HUES64 (cell line): ENCODE data around the gene RND1. TPM values are rescaled to one million over a fixed set of nuclear protein-coding genes. Genes with fewer than 3 reads are reported as not detected.
"Not testable (repeated sequence)": the region's sequence is repeated elsewhere in the genome, so short reads cannot be mapped to it uniquely, and the experiment has no call there.

Source experiments
- H3K27ac ChIP-seq: 2 replicates; pipeline ENCODE4 v1.7.0; 2013; ENCODE audit warnings: low read depth, low read length, inconsistent platforms
- H3K27me3 ChIP-seq: 2 replicates; pipeline ENCODE4 v1.6.1; 2013; ENCODE audit warnings: mild to moderate bottlenecking, low read length; ENCODE audit not compliant: insufficient read depth
- H3K36me3 ChIP-seq: 2 replicates; pipeline ENCODE4 v1.6.1; 2013; ENCODE audit warnings: mild to moderate bottlenecking, low read length; ENCODE audit not compliant: insufficient read depth
- H3K4me1 ChIP-seq: 2 replicates; pipeline ENCODE4 v1.6.1; 2013; ENCODE audit warnings: mild to moderate bottlenecking, low read length, moderate library complexity; ENCODE audit not compliant: insufficient read depth
- H3K4me3 ChIP-seq: 2 replicates; pipeline ENCODE4 v1.5.1; 2013; ENCODE audit warnings: mild to moderate bottlenecking, low read length, moderate library complexity
- H3K9ac ChIP-seq: 2 replicates; pipeline ENCODE4 v1.6.1; 2013; ENCODE audit warnings: mild to moderate bottlenecking, low read depth, low read length
- H3K9me3 ChIP-seq: 2 replicates; pipeline ENCODE4 v1.6.1; 2013; ENCODE audit warnings: low read depth, low read length; ENCODE audit not compliant: insufficient read depth
- WGBS: fragments of 150-250, 120-280 bp; methylation state at CpG from one replicate; pipeline ENCODE4 v1.1.7; 2013; ENCODE audit warnings: missing lambda C conversion rate; 5-methylcytosine and 5-hydroxymethylcytosine counted together
- polyA plus RNA-seq, 2 experiments: library from polyadenylated mRNA; stranded (reverse); fragments of 50-300 nt; gene quantifications; one replicate each; pipeline ENCODE4 v1.2.3, GENCODE V29; 2013

Gene RND1
- polyA plus RNA-seq (2013, experiment 1 of 2): 10.6 TPM
- 9.4 TPM for polyA plus RNA-seq (2013, experiment 2 of 2)

- Histone ChIP-seq H3K9me3 (no peaks in the 10 kb centered on the region), H3K27ac (peak within 1 kb of the TSS; percentile 72), H3K9ac (peak within 1 kb of the TSS; percentile 68), H3K27me3 (no peaks in the 10 kb centered on the region), H3K36me3 (peaks cover 23% of the 10 kb centered on the region), H3K4me1 (peaks cover 28% of the 10 kb centered on the region; the same call in 1 of the 2 replicates), H3K4me3 (peak within 1 kb of the TSS; percentile 81)
- under 1% methylated on average over 32 of the region's 32 CpGs for WGBS
These were observed at the start of gene RND1 for GRCh38 chr12:48865281-48866051. Gene RND1 (minus strand): TSS chr12:48865870. CDS start chr12:48865767, 103 bp downstream.

GRCh38 chr12:48910196-48910595, 44.5 kb upstream of the RND1 start:
- H3K9ac ChIP-seq: no peak overlapping the region
- H3K4me1 ChIP-seq: no peaks in the 10 kb centered on the region
- no peak overlapping the region for H3K27ac ChIP-seq
- H3K4me3 ChIP-seq: no peak overlapping the region
- H3K36me3 ChIP-seq: no peaks in the 10 kb centered on the region
- no peaks in the 10 kb centered on the region for H3K9me3 ChIP-seq
- H3K27me3 ChIP-seq: no peaks in the 10 kb centered on the region; the same call in 1 of the 2 replicates

GRCh38 chr12:48909698-48910097, 44.0 kb upstream of the RND1 start:
- not testable (repeated sequence) for H3K9ac ChIP-seq, H3K4me3 ChIP-seq, H3K27ac ChIP-seq, H3K4me1 ChIP-seq, H3K9me3 ChIP-seq, H3K36me3 ChIP-seq, H3K27me3 ChIP-seq
- WGBS: 83% methylated on average over 11 of the region's 11 CpGs

- Histone ChIP-seq H3K9ac (no peak overlapping the region), H3K4me3 (no peak overlapping the region), H3K9me3 (no peaks in the 10 kb centered on the region), H3K36me3 (no peaks in the 10 kb centered on the region), H3K27me3 (no peaks in the 10 kb centered on the region; the same call in 1 of the 2 replicates), H3K4me1 (no peaks in the 10 kb centered on the region), H3K27ac (no peak overlapping the region)
- 65% methylated on average over 3 of the region's 3 CpGs for WGBS
These were observed 41.6 kb upstream of the RND1 start for GRCh38 chr12:48907245-48907644.

GRCh38 chr12:48903982-48904411, 38.3 kb upstream of the RND1 start:
- Histone ChIP-seq H3K27me3 (no peaks in the 10 kb centered on the region; the same call in 1 of the 2 replicates), H3K9me3 (no peaks in the 10 kb centered on the region), H3K36me3 (no peaks in the 10 kb centered on the region), H3K9ac (peak overlapping the region; percentile 55), H3K4me3 (peak overlapping the region; percentile 68), H3K27ac (no peak overlapping the region), H3K4me1 (no peaks in the 10 kb centered on the region)
- WGBS: 2% methylated on average over 19 of the region's 19 CpGs

GRCh38 chr12:48903363-48903981, 37.8 kb upstream of the RND1 start:
- 85% methylated on average over 17 of the region's 20 CpGs for WGBS

GRCh38 chr12:48901278-48901677, 35.6 kb upstream of the RND1 start:
- WGBS: 88% methylated on average over 1 of the region's 2 CpGs
- no peaks in the 10 kb centered on the region for H3K9me3 ChIP-seq

More at GRCh38 chr12:48903363-48903981, 37.8 kb upstream of the RND1 start:
- no peaks in the 10 kb centered on the region for H3K9me3 ChIP-seq
- H3K4me3 ChIP-seq: no peak overlapping the region
- no peak overlapping the region for H3K9ac ChIP-seq
- no peaks in the 10 kb centered on the region; the same call in 1 of the 2 replicates for H3K27me3 ChIP-seq
- no peaks in the 10 kb centered on the region for H3K4me1 ChIP-seq
- no peaks in the 10 kb centered on the region for H3K36me3 ChIP-seq
- no peak overlapping the region for H3K27ac ChIP-seq

GRCh38 chr12:48899651-48900050, 34.0 kb upstream of the RND1 start:
- H3K27me3 ChIP-seq: no peaks in the 10 kb centered on the region
- H3K4me1 ChIP-seq: no peaks in the 10 kb centered on the region
- H3K36me3 ChIP-seq: no peaks in the 10 kb centered on the region
- H3K4me3 ChIP-seq: no peak overlapping the region
- no peak overlapping the region for H3K27ac ChIP-seq
- H3K9me3 ChIP-seq: no peaks in the 10 kb centered on the region
- WGBS: 84% methylated on average over 2 of the region's 2 CpGs
- no peak overlapping the region for H3K9ac ChIP-seq

More at GRCh38 chr12:48901278-48901677, 35.6 kb upstream of the RND1 start:
- no peaks in the 10 kb centered on the region; the same call in 1 of the 2 replicates for H3K27me3 ChIP-seq
- no peaks in the 10 kb centered on the region for H3K36me3 ChIP-seq
- H3K9ac ChIP-seq: no peak overlapping the region
- H3K4me3 ChIP-seq: no peak overlapping the region
- H3K4me1 ChIP-seq: no peaks in the 10 kb centered on the region
- no peak overlapping the region for H3K27ac ChIP-seq

GRCh38 chr12:48894271-48894670, 28.6 kb upstream of the RND1 start:
- H3K36me3 ChIP-seq: no peaks in the 10 kb centered on the region
- WGBS: no CpG with 5 or more reads among the region's 1 CpG
- no peak overlapping the region for H3K4me3 ChIP-seq
- no peak overlapping the region for H3K27ac ChIP-seq
- H3K9ac ChIP-seq: no peak overlapping the region
- no peaks in the 10 kb centered on the region for H3K9me3 ChIP-seq
- no peaks in the 10 kb centered on the region; the same call in 1 of the 2 replicates for H3K4me1 ChIP-seq
- peaks cover 10% of the 10 kb centered on the region for H3K27me3 ChIP-seq

GRCh38 chr12:48890657-48891418, 25.2 kb upstream of the RND1 start:
- peaks cover 10% of the 10 kb centered on the region for H3K27me3 ChIP-seq
- no peak overlapping the region for H3K27ac ChIP-seq
- H3K4me3 ChIP-seq: peak overlapping the region; percentile 65
- H3K9me3 ChIP-seq: no peaks in the 10 kb centered on the region
- no peak overlapping the region for H3K9ac ChIP-seq
- H3K4me1 ChIP-seq: no peaks in the 10 kb centered on the region; the same call in 1 of the 2 replicates
- WGBS: 4% methylated on average over 35 of the region's 37 CpGs
- H3K36me3 ChIP-seq: no peaks in the 10 kb centered on the region

GRCh38 chr12:48889679-48890078, 24.0 kb upstream of the RND1 start:
- 90% methylated on average over 3 of the region's 3 CpGs for WGBS
- Histone ChIP-seq H3K4me3 (no peak overlapping the region), H3K27ac (no peak overlapping the region)

More at GRCh38 chr12:48889679-48890078, 24.0 kb upstream of the RND1 start:
- no peak overlapping the region for H3K9ac ChIP-seq
- no peaks in the 10 kb centered on the region for H3K9me3 ChIP-seq
- no peaks in the 10 kb centered on the region; the same call in 1 of the 2 replicates for H3K4me1 ChIP-seq
- no peaks in the 10 kb centered on the region for H3K36me3 ChIP-seq
- peaks cover 10% of the 10 kb centered on the region for H3K27me3 ChIP-seq
